ENCODE results near the gene BSN.

The BSN gene

DNA sequence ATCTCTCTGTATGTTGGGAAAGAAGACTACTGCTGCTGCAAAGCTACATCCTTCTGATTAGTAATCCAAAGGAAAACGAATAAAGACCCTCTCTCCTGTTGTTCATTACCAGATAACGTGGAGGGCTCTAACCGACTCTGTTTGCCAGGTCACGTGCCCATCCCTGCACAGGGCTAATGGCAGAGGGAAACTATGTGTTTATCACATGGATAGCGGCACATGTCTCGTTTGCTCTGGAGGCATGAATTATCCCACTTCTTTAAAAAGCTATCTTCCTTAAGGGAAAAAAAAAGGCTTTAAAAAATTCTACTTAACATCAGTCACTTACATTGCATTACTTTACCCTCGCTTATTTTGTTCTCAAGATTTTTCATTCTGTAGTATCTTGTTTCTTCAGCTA lies 87.0 kb downstream of the BSN start:
- H3K4me3 ChIP-seq (ENCODE audit: low read depth, low read length), result no peak overlapping the region
- DNase-seq (ENCODE audit: low read depth, low spot score), result no peak
- ChIA-PET CTCF (interaction anchor here (1.3 kb wide), 1 partner anchor 102 kb away, joined by 6 read pairs; no protein-coding TSS in a partner anchor), POLR2A (no interaction called here)
- TF ChIP-seq, protein P1, sequence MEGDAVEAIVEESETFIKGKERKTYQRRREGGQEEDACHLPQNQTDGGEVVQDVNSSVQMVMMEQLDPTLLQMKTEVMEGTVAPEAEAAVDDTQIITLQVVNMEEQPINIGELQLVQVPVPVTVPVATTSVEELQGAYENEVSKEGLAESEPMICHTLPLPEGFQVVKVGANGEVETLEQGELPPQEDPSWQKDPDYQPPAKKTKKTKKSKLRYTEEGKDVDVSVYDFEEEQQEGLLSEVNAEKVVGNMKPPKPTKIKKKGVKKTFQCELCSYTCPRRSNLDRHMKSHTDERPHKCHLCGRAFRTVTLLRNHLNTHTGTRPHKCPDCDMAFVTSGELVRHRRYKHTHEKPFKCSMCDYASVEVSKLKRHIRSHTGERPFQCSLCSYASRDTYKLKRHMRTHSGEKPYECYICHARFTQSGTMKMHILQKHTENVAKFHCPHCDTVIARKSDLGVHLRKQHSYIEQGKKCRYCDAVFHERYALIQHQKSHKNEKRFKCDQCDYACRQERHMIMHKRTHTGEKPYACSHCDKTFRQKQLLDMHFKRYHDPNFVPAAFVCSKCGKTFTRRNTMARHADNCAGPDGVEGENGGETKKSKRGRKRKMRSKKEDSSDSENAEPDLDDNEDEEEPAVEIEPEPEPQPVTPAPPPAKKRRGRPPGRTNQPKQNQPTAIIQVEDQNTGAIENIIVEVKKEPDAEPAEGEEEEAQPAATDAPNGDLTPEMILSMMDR (IDR thresholded peaks at IDR 0.05; ENCODE audit: insufficient read depth, low read length, missing control alignments), result no peak

DNA sequence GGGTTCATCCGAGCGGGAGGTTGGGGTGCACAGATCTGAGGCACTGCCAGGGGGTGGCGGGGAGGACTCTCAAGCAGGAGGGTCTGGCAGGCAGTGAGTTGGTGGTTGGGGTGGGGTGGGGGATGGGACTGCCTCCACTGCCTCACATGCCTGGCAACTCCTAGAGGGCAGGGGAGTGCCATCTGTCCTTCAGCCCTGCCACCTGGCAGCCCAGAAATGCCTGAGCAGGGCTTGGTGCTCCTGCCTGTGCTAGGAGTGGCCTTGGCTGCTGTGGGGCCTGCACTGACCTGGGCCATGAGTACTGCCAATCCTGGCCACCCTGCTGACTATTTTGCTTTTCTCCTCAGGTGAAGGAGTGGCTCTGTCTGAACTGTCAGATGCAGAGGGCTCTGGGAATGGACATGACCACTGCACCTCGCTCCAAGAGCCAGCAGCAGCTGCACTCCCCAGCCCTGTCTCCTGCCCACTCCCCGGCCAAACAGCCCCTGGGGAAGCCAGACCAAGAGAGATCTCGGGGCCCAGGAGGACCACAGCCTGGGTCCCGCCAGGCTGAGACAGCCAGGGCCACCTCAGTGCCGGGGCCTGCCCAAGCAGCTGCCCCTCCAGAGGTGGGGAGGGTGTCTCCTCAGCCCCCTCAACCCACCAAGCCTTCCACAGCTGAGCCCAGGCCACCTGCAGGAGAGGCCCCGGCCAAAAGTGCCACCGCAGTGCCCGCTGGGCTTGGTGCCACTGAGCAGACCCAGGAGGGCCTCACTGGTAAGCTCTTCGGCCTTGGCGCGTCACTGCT lies 87.8 kb downstream of the BSN start:
- ChIA-PET CTCF (interaction anchor here (1.3 kb wide), 1 partner anchor 103 kb away, joined by 6 read pairs; no protein-coding TSS in a partner anchor), POLR2A (no interaction called here)
- DNase-seq (ENCODE audit: low read depth, low spot score), result no peak
- H3K4me3 ChIP-seq (ENCODE audit: low read depth, low read length), result no peak overlapping the region
- TF ChIP-seq, protein P1 (IDR thresholded peaks at IDR 0.05; ENCODE audit: insufficient read depth, low read length, missing control alignments), result no peak

DNA sequence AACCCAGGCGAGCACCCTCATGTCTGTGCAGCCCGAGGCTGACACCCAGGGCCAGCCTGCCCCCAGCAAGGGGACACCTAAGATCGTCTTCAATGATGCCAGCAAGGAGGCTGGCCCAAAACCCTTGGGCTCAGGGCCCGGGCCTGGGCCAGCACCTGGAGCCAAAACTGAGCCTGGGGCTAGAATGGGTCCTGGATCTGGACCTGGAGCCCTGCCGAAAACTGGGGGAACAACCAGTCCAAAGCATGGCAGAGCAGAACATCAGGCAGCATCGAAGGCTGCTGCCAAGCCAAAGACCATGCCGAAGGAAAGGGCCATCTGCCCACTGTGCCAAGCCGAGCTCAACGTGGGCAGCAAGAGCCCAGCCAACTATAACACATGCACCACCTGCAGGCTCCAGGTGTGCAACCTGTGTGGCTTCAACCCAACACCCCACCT lies 88.5 kb downstream of the BSN start:
- H3K4me3 ChIP-seq (ENCODE audit: low read depth, low read length), result no peak overlapping the region
- no peak for DNase-seq (ENCODE audit: low read depth, low spot score)
- ChIA-PET POLR2A (no interaction called here), CTCF (interaction anchor here (1.0 kb wide), 1 partner anchor 29 kb away, joined by 5 read pairs; no protein-coding TSS in a partner anchor)
- TF ChIP-seq, protein P1 (IDR thresholded peaks at IDR 0.05; ENCODE audit: insufficient read depth, low read length, missing control alignments), result no peak

DNA sequence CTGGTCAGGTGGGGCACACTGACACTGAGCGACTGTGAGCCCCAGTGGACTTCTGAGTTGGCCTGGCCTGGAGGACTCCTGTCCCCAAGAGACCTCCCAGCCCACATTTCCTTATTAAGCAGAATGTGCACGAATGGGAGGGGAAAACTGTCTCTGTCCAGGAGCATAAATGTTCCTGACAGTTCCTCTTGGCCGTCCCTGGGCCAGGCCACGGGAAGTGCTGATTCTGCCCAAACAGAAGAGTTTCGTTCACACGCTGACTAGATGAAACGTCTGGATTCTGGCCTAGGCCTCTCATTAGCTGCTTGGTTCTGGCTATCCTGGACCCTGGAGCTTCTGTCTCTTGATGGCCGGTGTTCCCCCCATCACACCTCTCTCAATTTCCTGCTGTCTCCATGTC lies 90.4 kb downstream of the BSN start:
- no peak overlapping the region for H3K4me3 ChIP-seq (ENCODE audit: low read depth, low read length)
- TF ChIP-seq, protein P1 (IDR thresholded peaks at IDR 0.05; ENCODE audit: insufficient read depth, low read length, missing control alignments), result no peak
- ChIA-PET CTCF (interaction anchor here (1.9 kb wide), 1 partner anchor 105 kb away, joined by 5 read pairs; no protein-coding TSS in a partner anchor), POLR2A (no interaction called here)
- DNase-seq (ENCODE audit: low read depth, low spot score), result no peak

DNA sequence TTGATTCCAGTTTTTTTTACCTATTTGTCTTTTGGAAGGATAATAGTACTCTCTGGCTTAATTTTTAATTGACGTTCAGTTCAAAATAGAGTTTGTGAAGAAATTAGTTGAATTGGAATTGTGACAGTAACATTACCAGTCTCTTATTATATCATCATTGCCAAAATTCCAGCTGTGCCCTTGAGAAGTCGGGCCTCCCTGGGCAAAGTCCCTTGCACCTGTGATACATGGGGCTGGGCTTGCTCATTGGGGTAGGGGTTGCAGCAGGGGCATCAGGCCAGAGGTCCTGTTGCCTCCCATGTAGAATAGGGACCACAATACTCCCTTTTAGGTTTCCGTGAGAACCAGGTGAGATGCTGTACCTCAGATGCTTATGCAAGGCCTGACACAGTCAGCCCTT lies 92.0 kb downstream of the BSN start:
- POLR2A ChIA-PET, result no interaction called here
- TF ChIP-seq, protein P1 (IDR thresholded peaks at IDR 0.05; ENCODE audit: insufficient read depth, low read length, missing control alignments), result no peak
- DNase-seq (ENCODE audit: low read depth, low spot score), result no peak
- CTCF ChIA-PET, result interaction anchor here (0.8 to 3.5 kb wide), 4 partner anchors 14 to 25 kb away, joined by 3 to 13 read pairs (median 4); no protein-coding TSS in a partner anchor
- H3K4me3 ChIP-seq (ENCODE audit: low read depth, low read length), result no peak overlapping the region

DNA sequence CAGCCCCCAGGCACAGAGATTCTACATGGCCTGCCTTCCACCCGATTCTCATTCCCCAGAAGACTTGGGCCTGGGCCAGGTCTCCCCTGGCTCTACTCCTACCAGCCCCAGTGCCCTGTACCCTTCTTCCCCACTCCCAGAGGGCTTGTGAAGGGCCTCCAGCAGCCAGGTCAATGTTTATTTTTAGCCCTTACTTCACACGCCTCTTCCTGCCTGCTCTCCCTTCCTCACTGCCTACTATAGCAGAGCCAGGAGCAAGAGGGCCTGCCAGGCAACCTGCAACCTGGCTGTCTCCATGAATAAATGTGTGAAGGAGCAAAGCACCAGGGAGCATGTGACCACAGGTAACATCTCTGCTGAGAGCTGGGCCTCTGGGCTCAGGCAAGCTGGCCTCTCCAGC lies 93.5 kb downstream of the BSN start:
- TF ChIP-seq, protein P1 (IDR thresholded peaks at IDR 0.05; ENCODE audit: insufficient read depth, low read length, missing control alignments), result no peak
- DNase-seq (ENCODE audit: low read depth, low spot score), result no peak
- POLR2A ChIA-PET, result no interaction called here
- no peak overlapping the region for H3K4me3 ChIP-seq (ENCODE audit: low read depth, low read length)
- CTCF ChIA-PET, result interaction anchor here (3.5 kb wide), 1 partner anchor 24 kb away, joined by 13 read pairs; no protein-coding TSS in a partner anchor

Data from AG04449 (cell line).